ENCODE results near the gene EXOC6B. TPM values are rescaled to one million over a fixed set of nuclear protein-coding genes. Genes with fewer than 3 reads are reported as not detected.

EXOC6B gene
- total RNA-seq, 1 experiment from 2014 or later, result 40.1 TPM

DNA sequence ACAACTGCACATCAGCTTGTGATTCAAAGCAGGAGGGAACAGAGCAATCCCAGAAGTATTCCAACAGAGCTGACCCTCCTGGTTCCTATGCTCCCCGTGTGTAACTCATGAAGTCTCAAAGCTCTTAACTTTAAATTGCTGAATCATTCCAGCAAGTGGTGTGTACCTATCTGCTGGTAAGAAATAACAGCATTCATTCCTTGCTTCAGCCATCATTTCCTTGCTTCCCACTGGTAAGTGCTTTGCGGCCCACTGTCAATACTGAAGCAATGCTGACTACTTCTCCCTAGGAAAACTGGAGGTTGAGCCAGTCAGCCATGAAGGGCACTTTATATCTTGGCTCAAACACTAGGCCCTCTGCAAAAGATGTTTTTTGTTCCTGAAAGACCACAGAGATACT lies 222.4 kb downstream of the EXOC6B start:
- Mint-ChIP-seq H3K36me3 (ENCODE audit: insufficient read depth in 1 of 3, low read depth in 3 of 3) (peaks cover 0 to 17% (median 2%) of the 10 kb centered on the region in 3 experiments; a peak in 4 of 7 replicates), H3K4me3 (no peak overlapping the region), H3K27me3 (ENCODE audit: low read depth) (no peaks in the 10 kb centered on the region; the same call in 1 of the 2 replicates), H3K4me1 (peaks cover 11 to 12% of the 10 kb centered on the region in 2 experiments), H3K9me3 (peaks cover 9% of the 10 kb centered on the region in 2 experiments; a peak in 4 of 5 replicates), H3K27ac (peak overlapping the region in 2 of 3 experiments; percentile 80 to 82; a peak in 4 of 7 replicates)
- WGBS (ENCODE audit: extremely low coverage, insufficient read length, low lambda C conversion rate), result no CpG with 5 or more reads among the region's 2 CpGs
- Histone ChIP-seq H4K91ac (ENCODE audit: insufficient read length, low read depth, low read length) (no peak overlapping the region), H2BK15ac (ENCODE audit: low read depth, low read length) (no peak overlapping the region), H3K9ac (ENCODE audit: extremely low read depth, insufficient read length, low read length) (no peak overlapping the region), H3K23me2 (ENCODE audit: insufficient read length, low read depth, low read length, poor library complexity, severe bottlenecking) (no peaks in the 10 kb centered on the region), H3K56ac (ENCODE audit: insufficient read length, low read depth, low read length) (no peak overlapping the region), H3K27ac (ENCODE audit: insufficient read length, low read depth, low read length) (no peak overlapping the region), H4K5ac (ENCODE audit: insufficient read length, low read depth, low read length) (no peak overlapping the region), H3K27me3 (ENCODE audit: insufficient read depth, low read length) (no peaks in the 10 kb centered on the region), H3K79me2 (ENCODE audit: insufficient read depth, low read length) (no peaks in the 10 kb centered on the region), H3K23ac (ENCODE audit: insufficient read length, low read depth, low read length) (no peak overlapping the region), H3K4me1 (ENCODE audit: insufficient read depth, low read length) (no peaks in the 10 kb centered on the region), H3K14ac (ENCODE audit: insufficient read depth, low read length) (no peak overlapping the region), H3K9me3 (ENCODE audit: control insufficient read depth, low read depth, low read length) (no peaks in the 10 kb centered on the region), H4K20me1 (ENCODE audit: control insufficient read depth, insufficient read depth, insufficient read length) (no peaks in the 10 kb centered on the region), H4K8ac (replicated peaks; ENCODE audit: insufficient read length, low read depth, low read length) (no peak overlapping the region), H3K79me1 (ENCODE audit: insufficient read depth, low read depth, low read length, poor library complexity, severe bottlenecking) (no peaks in the 10 kb centered on the region), H2AK5ac (ENCODE audit: insufficient read length, low read length) (no peak overlapping the region), H2AFZ (ENCODE audit: low read length) (no peak overlapping the region), H2BK20ac (ENCODE audit: low read depth, low read length, poor library complexity, severe bottlenecking) (no peak overlapping the region), H3T11ph (ENCODE audit: low read length) (no peak overlapping the region), H3K18ac (ENCODE audit: insufficient read length, low read depth, low read length) (no peak overlapping the region), H2BK12ac (ENCODE audit: insufficient read length, low read depth, low read length) (no peak overlapping the region), H3K4me2 (ENCODE audit: insufficient read depth, insufficient read length, low read length) (no peak overlapping the region), H2BK5ac (ENCODE audit: insufficient read length, low read length) (no peak overlapping the region), H2BK120ac (ENCODE audit: low read depth, low read length, poor library complexity, severe bottlenecking) (no peak overlapping the region), H3K4ac (ENCODE audit: low read depth, low read length) (no peak overlapping the region)
- DNase-seq, result no peak
- TF ChIP-seq, protein P1, sequence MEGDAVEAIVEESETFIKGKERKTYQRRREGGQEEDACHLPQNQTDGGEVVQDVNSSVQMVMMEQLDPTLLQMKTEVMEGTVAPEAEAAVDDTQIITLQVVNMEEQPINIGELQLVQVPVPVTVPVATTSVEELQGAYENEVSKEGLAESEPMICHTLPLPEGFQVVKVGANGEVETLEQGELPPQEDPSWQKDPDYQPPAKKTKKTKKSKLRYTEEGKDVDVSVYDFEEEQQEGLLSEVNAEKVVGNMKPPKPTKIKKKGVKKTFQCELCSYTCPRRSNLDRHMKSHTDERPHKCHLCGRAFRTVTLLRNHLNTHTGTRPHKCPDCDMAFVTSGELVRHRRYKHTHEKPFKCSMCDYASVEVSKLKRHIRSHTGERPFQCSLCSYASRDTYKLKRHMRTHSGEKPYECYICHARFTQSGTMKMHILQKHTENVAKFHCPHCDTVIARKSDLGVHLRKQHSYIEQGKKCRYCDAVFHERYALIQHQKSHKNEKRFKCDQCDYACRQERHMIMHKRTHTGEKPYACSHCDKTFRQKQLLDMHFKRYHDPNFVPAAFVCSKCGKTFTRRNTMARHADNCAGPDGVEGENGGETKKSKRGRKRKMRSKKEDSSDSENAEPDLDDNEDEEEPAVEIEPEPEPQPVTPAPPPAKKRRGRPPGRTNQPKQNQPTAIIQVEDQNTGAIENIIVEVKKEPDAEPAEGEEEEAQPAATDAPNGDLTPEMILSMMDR (conservative IDR thresholded peaks at IDR 0.05), result no peak
